A549 (cell line): ENCODE data around the gene SRRM4.

Experiments used
- CTCF ChIP-seq: fragments of >200 bp; sonication (Bioruptor Twin); formaldehyde crosslinking; IDR thresholded peaks from 3 replicates; pipeline ENCODE4 v1.5.1; 2016
- EP300 ChIP-seq, 2 experiments: fragments of >200 bp; sonication (Bioruptor Twin); formaldehyde crosslinking; IDR thresholded peaks; 2 replicates in 1 of 2; 3 replicates in 1 of 2; pipeline ENCODE4 v1.6.1; 2016 to 2017
- ESRRA ChIP-seq: fragments of 150-350 bp; IDR thresholded peaks from 2 replicates; pipeline ENCODE4 v1.6.1; 2014; ENCODE audit warnings: mild to moderate bottlenecking, low read length, borderline replicate concordance
- JUN ChIP-seq, 2 experiments: fragments of >200 bp; sonication (Bioruptor Twin); formaldehyde crosslinking; IDR thresholded peaks; 2 replicates in 1 of 2; 3 replicates in 1 of 2; pipeline ENCODE4 v1.6.1; 2016 to 2017
- KDM5A ChIP-seq: fragments of 200-600 bp; sonication (generic); IDR thresholded peaks from 2 replicates; pipeline ENCODE4 v1.6.1; 2016; ENCODE audit warnings: antibody characterized with exemption, mild to moderate bottlenecking
- MAZ ChIP-seq: fragments of 150-350 bp; IDR thresholded peaks from 2 replicates; pipeline ENCODE4 v1.6.1; 2014; ENCODE audit warnings: antibody characterized with exemption, low read depth, low read length, borderline replicate concordance
- MYC ChIP-seq: IDR thresholded peaks from 2 replicates; pipeline ENCODE4 v1.6.1; 2012; ENCODE audit warnings: mild to moderate bottlenecking, inconsistent platforms, low read length, improper control_type of control experiment, borderline replicate concordance
- POLR2A ChIP-seq: IDR thresholded peaks from 2 replicates; pipeline ENCODE4 v1.6.1; 2012; ENCODE audit warnings: mild to moderate bottlenecking, low read length
- POLR2AphosphoS2 ChIP-seq: conservative IDR thresholded peaks from 2 replicates; pipeline ENCODE4 v1.6.1; 2012; ENCODE audit warnings: low read length, improper control_type of control experiment, inconsistent platforms
- TF ChIP-seq, protein P1 (sequence below): IDR thresholded peaks from 2 replicates; pipeline ENCODE4 v1.6.1; 2012

DNA sequence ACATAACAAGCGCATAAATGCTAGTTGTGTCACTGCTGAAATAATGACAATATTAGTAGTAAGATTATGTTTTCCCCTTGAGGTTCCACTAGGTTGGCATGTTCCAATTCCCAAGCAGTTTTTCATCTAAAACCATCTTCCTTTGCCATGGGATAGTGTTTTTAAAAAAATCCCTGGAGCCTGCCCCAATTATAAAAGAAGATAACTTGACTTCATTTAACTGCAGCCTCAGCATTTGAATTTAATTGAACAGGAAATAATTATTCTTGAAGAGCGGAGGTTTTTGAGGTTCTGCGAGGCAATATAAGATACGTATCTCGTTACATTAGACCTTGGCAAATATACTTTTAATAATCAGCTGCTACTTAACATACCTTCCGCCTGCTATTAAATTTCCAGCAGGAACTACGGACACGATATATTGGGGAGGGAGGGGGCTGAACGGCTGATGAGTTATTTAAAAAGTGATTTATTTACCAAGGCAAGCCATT is 132.2 kb downstream of the SRRM4 start:
- TF ChIP-seq MYC = no peak
- no peak for TF ChIP-seq JUN (IDR thresholded peaks at IDR 0.05)
- TF ChIP-seq CTCF = no peak
- no peak for TF ChIP-seq KDM5A
- TF ChIP-seq, protein P1, sequence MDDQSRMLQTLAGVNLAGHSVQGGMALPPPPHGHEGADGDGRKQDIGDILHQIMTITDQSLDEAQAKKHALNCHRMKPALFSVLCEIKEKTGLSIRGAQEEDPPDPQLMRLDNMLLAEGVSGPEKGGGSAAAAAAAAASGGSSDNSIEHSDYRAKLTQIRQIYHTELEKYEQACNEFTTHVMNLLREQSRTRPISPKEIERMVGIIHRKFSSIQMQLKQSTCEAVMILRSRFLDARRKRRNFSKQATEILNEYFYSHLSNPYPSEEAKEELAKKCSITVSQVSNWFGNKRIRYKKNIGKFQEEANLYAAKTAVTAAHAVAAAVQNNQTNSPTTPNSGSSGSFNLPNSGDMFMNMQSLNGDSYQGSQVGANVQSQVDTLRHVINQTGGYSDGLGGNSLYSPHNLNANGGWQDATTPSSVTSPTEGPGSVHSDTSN = no peak
- TF ChIP-seq POLR2AphosphoS2 = no peak
- no peak for TF ChIP-seq POLR2A
- TF ChIP-seq EP300 (IDR thresholded peaks at IDR 0.05) = no peak
- TF ChIP-seq ESRRA = no peak
- TF ChIP-seq MAZ = no peak
